ENCODE results near the gene LRP1B. TPM values are rescaled to one million over a fixed set of nuclear protein-coding genes. Genes with fewer than 3 reads are reported as not detected.
"Not testable (repeated sequence)": the region's sequence is repeated elsewhere in the genome, so short reads cannot be mapped to it uniquely, and the experiment has no call there.

Gene LRP1B
- total RNA-seq, 1 donor from 2014 or later: 4.6 TPM

DNA sequence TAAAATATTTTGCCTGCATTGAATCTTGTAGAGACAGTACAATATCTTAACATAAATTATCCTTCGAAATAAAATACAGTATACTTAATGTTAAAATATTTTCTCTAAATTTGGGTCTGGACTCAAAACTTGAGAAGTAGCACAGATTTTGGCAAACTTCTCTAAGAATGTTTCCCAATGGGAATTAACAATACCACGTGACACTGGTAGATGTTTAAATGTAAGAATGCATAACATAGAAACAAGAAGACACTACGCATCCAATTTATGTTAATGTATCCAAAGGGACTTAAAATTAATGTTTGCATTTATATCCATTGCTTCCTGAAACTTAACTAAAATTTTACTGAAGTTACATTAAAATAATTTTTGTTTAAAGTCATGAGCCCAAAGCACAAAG lies 1460.9 kb downstream of the LRP1B start:
- DNase-seq: no peak

- no peak for DNase-seq
Observed at GRCh38 chr2:140667203-140667602, 1463.6 kb downstream of the LRP1B start.

DNA sequence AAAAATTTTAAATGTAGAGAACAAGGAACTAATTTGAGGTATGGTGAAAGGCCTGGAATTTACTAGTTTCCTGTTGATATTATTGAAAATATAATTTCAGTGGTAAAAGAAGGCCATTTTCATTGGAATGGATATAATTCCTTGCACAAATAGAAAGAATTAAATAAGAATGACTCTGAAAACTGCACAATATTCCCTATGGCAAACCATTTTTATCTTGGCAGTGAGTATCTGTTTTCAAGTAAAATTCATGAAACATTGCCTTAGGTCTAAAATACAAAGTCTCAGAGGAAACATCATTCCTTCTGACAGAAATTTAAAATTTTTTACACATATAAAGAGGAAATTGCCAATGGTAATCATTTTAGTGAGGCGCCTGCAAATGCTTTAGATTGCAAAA lies 1468.3 kb downstream of the LRP1B start:
- DNase-seq: no peak

GRCh38 chr2:140658760-140659692 lies 1471.8 kb downstream of the LRP1B start:
- no peak for DNase-seq

DNA sequence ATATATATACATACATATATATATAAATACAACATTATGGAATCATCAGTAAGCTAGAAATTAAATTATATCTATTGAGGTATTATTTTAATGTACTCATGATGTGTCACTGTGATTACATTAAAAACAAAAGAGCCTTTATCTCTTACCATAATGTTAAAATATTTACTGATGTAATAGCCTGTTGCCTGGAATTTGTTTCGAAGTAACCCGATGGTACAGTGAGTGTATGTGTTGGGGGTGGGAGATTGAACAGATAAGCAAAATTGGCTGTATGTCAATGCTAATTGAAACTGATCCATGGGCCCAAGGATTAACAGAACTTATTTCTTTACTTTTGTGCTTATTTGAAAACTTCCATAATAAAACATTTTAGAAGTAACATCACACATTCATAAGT lies 1473.2 kb downstream of the LRP1B start:
- no peak for DNase-seq

GRCh38 chr2:140654565-140654964 lies 1476.3 kb downstream of the LRP1B start:
- peak; percentile 6 for DNase-seq

DNA sequence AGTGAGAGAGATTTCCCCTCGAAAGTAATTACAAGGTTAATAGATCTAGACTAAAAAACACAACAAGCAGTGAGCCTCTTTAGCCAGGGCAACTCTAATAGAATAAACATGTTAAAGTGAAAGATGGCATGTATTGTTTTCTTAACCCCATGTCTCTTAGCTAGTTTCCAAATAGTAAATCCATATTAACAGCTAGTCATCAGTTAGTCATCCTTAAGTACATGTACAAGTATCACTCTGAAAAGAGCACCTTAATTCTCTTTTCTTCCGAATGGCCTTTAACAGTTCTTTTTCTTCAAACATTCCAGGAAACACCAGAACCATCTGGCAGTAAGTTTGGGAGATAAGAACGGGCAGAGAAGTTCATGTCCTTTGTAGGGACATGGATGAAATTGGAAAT lies 1480.0 kb downstream of the LRP1B start:
- DNase-seq: no peak

DNA sequence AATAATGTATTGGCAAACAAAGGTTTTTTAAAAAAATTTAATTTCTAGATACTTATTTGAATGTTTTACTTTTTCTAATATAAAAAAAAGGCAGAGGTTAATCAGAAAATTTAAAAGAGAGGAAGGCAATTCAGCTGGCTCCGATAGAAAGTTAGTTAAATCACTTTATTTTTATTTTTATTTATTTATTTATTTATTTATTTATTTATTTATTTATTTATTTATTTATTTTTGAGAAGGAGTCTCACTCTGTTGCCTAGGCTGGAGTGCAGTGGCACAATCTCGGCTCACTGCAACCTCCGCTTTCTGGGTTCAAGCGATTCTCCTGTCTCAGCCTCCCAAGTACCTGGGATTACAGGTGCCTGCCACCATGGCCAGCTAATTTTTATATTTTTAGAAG lies 1480.7 kb downstream of the LRP1B start:
- DNase-seq: not testable (repeated sequence)

DNA sequence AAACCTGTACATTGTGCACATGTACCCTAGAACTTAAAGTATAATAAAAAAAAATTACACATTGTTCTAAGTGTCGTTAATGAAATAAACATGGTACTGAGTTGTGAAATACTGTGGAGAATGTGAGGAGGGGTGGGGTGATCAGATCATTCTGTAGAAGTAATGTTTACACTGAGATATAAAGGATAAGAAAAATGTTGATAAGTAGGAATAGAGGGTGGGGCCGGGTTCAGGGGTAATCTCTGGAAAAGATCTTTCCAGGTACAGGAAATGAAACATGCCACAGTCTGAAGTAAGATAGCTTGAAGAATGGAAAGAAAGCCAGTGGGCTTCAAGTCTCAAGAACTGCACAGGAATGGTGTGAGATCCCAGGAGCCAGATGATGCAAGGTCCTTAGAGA lies 1482.4 kb downstream of the LRP1B start:
- DNase-seq: no peak

- peak; percentile 57 for DNase-seq
Observed at GRCh38 chr2:140643761-140644187, 1487.0 kb downstream of the LRP1B start.

- DNase-seq: no peak
Observed at GRCh38 chr2:140641163-140641562, 1489.7 kb downstream of the LRP1B start.

DNA sequence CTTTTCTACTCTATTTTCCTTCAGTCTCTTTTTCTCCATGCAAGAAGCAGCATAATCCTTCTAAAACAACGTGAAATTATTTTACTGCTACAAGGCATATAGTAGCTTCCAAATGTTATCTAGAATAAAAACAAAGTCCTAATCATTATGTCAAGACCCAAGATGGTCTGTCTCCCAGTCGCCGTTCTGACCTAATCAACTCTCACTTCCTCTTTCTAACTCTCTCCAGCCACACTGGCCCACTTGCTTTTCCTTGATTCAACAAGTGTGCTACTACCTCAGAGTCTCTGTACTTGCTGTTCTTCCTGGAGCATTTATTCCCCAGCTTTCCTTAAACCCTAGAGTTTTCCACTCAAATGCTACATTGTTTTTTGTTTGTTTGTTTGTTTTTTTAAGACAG lies 1491.2 kb downstream of the LRP1B start:
- DNase-seq: no peak

- DNase-seq: no peak
Observed at GRCh38 chr2:140630557-140630956, 1500.3 kb downstream of the LRP1B start.

GRCh38 chr2:140627885-140628284 lies 1502.9 kb downstream of the LRP1B start:
- DNase-seq: no peak

GRCh38 chr2:140627136-140627535 lies 1503.7 kb downstream of the LRP1B start:
- DNase-seq: no peak

- no peak for DNase-seq
Observed at GRCh38 chr2:140624200-140624599, 1506.6 kb downstream of the LRP1B start.

DNA sequence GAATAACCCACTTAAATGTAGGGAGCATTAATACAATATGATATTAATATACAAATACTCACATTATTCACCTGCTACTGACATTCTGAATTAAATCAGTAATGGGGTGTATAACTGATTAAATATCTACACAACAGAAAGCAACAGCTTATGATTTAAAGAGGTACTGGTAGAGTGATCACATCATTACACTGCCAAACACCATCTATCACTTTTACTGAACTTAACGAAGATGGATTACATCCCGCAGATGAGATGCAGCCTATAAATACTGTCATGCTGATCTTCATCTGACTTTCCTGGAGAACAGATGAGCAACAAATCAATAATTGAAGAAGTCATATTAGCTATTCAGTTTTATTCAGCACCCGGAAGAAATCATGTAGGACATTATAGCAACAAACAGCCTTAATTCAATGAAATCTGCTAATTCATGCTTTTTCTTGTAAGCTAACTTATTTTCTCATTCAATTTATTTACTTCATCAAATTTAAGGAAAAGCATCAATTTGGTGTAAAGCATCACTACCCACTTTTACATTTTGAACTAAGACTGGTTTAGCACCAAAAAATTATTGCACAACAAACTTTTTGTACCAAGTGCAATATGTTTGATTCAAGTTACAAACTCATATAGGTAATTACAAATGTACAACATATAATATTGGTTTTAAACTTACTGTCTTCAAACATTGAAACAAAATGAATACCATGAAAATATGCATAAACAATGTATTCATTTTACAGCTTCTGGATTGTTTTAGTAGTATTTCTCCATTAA lies 1509.0 kb downstream of the LRP1B start:
- DNase-seq: no peak

- no peak for DNase-seq
Observed at GRCh38 chr2:140604788-140605187, 1526.0 kb downstream of the LRP1B start.

GRCh38 chr2:140604096-140604495 lies 1526.7 kb downstream of the LRP1B start:
- DNase-seq: no peak

- DNase-seq: no peak
Observed at GRCh38 chr2:140603416-140603815, 1527.4 kb downstream of the LRP1B start.

GRCh38 chr2:140601801-140602200 lies 1529.0 kb downstream of the LRP1B start:
- no peak for DNase-seq

DNA sequence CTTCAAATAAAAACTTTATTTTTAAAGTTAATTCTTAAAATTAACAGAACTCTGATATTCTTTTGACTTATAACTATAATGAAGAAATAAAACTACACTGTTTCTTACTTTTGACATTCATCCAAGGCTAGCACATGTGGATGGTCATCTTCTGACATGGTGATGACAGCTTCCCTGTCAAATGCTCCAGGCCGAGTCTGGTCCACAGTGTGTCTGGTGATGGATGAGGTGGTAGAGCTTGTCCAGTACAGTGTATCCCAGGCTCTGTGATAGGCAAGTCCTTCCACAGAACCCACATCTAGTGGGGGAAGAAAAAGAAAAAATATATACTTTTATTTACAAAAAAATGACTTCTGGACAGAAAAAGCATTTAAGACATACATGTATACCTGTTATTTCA lies 1529.5 kb downstream of the LRP1B start:
- no peak for DNase-seq

DNA sequence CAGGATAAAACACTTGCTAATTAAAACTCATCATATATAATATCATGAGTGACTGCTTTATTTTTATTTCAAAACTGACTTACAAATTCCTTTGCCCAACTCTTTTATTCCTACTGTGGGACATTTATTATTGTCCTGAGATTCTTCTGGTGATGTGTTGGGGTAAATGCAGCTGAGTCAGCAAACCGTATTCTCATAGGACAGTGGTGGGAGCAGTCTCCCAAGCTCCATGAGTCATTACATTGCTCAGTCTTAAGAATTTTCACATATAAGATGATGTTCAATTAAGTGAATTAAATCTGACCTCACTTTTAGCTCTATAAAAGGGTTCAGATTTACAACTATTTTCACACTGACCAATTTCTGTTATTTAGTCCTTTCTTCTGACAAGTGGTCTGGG lies 1530.7 kb downstream of the LRP1B start:
- DNase-seq: no peak

All from tongue (tissue), 2 donors.